GOT3 (cell line): ENCODE data around the gene ADGRB3.
"Not testable (repeated sequence)": the region's sequence is repeated elsewhere in the genome, so short reads cannot be mapped to it uniquely, and the experiment has no call there.

Source experiments
- DNase-seq: peaks from one replicate; lab custom pipeline; 2025; ENCODE audit warnings: mixed read lengths; lab: John Stamatoyannopoulos, UW

ADGRB3 gene

GRCh38 chr6:68741501-68742386 lies 106.7 kb downstream of the ADGRB3 start:
- no peak for DNase-seq

- DNase-seq, result no peak
These were observed 108.0 kb downstream of the ADGRB3 start for GRCh38 chr6:68743099-68743498.

GRCh38 chr6:68744376-68744775 lies 109.3 kb downstream of the ADGRB3 start:
- not testable (repeated sequence) for DNase-seq

GRCh38 chr6:68746376-68746775 lies 111.3 kb downstream of the ADGRB3 start:
- no peak for DNase-seq

- no peak for DNase-seq
These were observed 112.2 kb downstream of the ADGRB3 start for GRCh38 chr6:68747110-68747790.

GRCh38 chr6:68747832-68748231 lies 112.8 kb downstream of the ADGRB3 start:
- not testable (repeated sequence) for DNase-seq

GRCh38 chr6:68754681-68755213 lies 119.7 kb downstream of the ADGRB3 start:
- DNase-seq, result no peak

- no peak for DNase-seq
These were observed 121.6 kb downstream of the ADGRB3 start for GRCh38 chr6:68756454-68757375.

- no peak for DNase-seq
These were observed 122.7 kb downstream of the ADGRB3 start for GRCh38 chr6:68757821-68758220.

GRCh38 chr6:68758559-68758958 lies 123.5 kb downstream of the ADGRB3 start:
- DNase-seq, result no peak

- no peak for DNase-seq
These were observed 125.4 kb downstream of the ADGRB3 start for GRCh38 chr6:68760485-68760884.

GRCh38 chr6:68760941-68761676 lies 126.0 kb downstream of the ADGRB3 start:
- no peak for DNase-seq

GRCh38 chr6:68761985-68762384 lies 126.9 kb downstream of the ADGRB3 start:
- no peak for DNase-seq

- DNase-seq, result no peak
These were observed 136.3 kb downstream of the ADGRB3 start for GRCh38 chr6:68771426-68771825.

GRCh38 chr6:68774843-68775242 lies 139.8 kb downstream of the ADGRB3 start:
- DNase-seq, result no peak

- no peak for DNase-seq
These were observed 141.3 kb downstream of the ADGRB3 start for GRCh38 chr6:68776354-68776753.

- DNase-seq, result no peak
These were observed 142.9 kb downstream of the ADGRB3 start for GRCh38 chr6:68777956-68778355.

- no peak for DNase-seq
These were observed 143.4 kb downstream of the ADGRB3 start for GRCh38 chr6:68778356-68779020.

GRCh38 chr6:68779366-68779765 lies 144.3 kb downstream of the ADGRB3 start:
- no peak for DNase-seq

GRCh38 chr6:68790128-68790527 lies 155.0 kb downstream of the ADGRB3 start:
- DNase-seq, result not testable (repeated sequence)

- DNase-seq, result not testable (repeated sequence)
These were observed 179.9 kb downstream of the ADGRB3 start for GRCh38 chr6:68814976-68815375.
